ENCODE results near the gene PHF21B. TPM values are rescaled to one million over a fixed set of nuclear protein-coding genes. Genes with fewer than 3 reads are reported as not detected.

PHF21B gene
- total and polyA plus RNA-seq, 2 experiments from 2014 or later = 20.6 to 149 TPM

DNA sequence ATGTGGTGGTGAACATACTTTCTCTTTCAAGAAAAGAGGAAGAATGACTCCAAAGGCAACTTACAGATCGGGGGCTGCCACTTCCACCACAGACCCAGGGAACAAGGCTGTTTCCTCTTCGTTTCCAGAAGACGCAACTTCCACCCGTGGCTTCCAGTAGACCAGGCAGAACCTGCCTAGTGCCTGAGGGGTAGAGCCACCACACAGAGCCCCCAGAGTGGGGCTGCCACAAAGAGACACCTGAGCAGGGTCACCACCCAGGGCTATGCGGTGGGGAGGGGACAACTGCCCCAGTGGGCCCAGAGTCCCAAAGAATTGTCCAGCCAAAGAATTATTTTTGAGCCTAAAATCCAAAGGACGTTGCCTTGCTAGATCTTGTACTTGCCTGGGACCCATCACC, 16.7 kb upstream of the PHF21B start:
- H3K9me2 ChIP-seq (ENCODE audit: insufficient read depth) = 0 out of 2 replicates have a peak, but pooled peaks cover 4% of the 10 kb centered on the region
- no peak overlapping the region for H3K27ac ChIP-seq (ENCODE audit: low read depth)
- no peaks in the 10 kb centered on the region for H3K79me2 ChIP-seq (replicated peaks; ENCODE audit: insufficient read depth)
- H3K36me3 Mint-ChIP-seq (ENCODE audit: low read depth) = peaks cover 23% of the 10 kb centered on the region
- no peak overlapping the region for H2AFZ ChIP-seq
- no peaks in the 10 kb centered on the region for H4K20me1 ChIP-seq (replicated peaks; ENCODE audit: insufficient read depth)
- no peak for ATAC-seq
- DNase-seq (ENCODE audit: low spot score) = no peak
- TF ChIP-seq, protein P1, sequence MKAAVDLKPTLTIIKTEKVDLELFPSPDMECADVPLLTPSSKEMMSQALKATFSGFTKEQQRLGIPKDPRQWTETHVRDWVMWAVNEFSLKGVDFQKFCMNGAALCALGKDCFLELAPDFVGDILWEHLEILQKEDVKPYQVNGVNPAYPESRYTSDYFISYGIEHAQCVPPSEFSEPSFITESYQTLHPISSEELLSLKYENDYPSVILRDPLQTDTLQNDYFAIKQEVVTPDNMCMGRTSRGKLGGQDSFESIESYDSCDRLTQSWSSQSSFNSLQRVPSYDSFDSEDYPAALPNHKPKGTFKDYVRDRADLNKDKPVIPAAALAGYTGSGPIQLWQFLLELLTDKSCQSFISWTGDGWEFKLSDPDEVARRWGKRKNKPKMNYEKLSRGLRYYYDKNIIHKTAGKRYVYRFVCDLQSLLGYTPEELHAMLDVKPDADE (IDR thresholded peaks at IDR 0.05) = no peak
- TF ChIP-seq, protein P2, sequence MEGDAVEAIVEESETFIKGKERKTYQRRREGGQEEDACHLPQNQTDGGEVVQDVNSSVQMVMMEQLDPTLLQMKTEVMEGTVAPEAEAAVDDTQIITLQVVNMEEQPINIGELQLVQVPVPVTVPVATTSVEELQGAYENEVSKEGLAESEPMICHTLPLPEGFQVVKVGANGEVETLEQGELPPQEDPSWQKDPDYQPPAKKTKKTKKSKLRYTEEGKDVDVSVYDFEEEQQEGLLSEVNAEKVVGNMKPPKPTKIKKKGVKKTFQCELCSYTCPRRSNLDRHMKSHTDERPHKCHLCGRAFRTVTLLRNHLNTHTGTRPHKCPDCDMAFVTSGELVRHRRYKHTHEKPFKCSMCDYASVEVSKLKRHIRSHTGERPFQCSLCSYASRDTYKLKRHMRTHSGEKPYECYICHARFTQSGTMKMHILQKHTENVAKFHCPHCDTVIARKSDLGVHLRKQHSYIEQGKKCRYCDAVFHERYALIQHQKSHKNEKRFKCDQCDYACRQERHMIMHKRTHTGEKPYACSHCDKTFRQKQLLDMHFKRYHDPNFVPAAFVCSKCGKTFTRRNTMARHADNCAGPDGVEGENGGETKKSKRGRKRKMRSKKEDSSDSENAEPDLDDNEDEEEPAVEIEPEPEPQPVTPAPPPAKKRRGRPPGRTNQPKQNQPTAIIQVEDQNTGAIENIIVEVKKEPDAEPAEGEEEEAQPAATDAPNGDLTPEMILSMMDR (conservative IDR thresholded peaks at IDR 0.05; ENCODE audit: low read depth in 2 of 2) = no peak
- TF ChIP-seq ZNF114 (CRISPR knock-in tag; IDR thresholded peaks at IDR 0.05) = no peak
- TF ChIP-seq, protein P3, sequence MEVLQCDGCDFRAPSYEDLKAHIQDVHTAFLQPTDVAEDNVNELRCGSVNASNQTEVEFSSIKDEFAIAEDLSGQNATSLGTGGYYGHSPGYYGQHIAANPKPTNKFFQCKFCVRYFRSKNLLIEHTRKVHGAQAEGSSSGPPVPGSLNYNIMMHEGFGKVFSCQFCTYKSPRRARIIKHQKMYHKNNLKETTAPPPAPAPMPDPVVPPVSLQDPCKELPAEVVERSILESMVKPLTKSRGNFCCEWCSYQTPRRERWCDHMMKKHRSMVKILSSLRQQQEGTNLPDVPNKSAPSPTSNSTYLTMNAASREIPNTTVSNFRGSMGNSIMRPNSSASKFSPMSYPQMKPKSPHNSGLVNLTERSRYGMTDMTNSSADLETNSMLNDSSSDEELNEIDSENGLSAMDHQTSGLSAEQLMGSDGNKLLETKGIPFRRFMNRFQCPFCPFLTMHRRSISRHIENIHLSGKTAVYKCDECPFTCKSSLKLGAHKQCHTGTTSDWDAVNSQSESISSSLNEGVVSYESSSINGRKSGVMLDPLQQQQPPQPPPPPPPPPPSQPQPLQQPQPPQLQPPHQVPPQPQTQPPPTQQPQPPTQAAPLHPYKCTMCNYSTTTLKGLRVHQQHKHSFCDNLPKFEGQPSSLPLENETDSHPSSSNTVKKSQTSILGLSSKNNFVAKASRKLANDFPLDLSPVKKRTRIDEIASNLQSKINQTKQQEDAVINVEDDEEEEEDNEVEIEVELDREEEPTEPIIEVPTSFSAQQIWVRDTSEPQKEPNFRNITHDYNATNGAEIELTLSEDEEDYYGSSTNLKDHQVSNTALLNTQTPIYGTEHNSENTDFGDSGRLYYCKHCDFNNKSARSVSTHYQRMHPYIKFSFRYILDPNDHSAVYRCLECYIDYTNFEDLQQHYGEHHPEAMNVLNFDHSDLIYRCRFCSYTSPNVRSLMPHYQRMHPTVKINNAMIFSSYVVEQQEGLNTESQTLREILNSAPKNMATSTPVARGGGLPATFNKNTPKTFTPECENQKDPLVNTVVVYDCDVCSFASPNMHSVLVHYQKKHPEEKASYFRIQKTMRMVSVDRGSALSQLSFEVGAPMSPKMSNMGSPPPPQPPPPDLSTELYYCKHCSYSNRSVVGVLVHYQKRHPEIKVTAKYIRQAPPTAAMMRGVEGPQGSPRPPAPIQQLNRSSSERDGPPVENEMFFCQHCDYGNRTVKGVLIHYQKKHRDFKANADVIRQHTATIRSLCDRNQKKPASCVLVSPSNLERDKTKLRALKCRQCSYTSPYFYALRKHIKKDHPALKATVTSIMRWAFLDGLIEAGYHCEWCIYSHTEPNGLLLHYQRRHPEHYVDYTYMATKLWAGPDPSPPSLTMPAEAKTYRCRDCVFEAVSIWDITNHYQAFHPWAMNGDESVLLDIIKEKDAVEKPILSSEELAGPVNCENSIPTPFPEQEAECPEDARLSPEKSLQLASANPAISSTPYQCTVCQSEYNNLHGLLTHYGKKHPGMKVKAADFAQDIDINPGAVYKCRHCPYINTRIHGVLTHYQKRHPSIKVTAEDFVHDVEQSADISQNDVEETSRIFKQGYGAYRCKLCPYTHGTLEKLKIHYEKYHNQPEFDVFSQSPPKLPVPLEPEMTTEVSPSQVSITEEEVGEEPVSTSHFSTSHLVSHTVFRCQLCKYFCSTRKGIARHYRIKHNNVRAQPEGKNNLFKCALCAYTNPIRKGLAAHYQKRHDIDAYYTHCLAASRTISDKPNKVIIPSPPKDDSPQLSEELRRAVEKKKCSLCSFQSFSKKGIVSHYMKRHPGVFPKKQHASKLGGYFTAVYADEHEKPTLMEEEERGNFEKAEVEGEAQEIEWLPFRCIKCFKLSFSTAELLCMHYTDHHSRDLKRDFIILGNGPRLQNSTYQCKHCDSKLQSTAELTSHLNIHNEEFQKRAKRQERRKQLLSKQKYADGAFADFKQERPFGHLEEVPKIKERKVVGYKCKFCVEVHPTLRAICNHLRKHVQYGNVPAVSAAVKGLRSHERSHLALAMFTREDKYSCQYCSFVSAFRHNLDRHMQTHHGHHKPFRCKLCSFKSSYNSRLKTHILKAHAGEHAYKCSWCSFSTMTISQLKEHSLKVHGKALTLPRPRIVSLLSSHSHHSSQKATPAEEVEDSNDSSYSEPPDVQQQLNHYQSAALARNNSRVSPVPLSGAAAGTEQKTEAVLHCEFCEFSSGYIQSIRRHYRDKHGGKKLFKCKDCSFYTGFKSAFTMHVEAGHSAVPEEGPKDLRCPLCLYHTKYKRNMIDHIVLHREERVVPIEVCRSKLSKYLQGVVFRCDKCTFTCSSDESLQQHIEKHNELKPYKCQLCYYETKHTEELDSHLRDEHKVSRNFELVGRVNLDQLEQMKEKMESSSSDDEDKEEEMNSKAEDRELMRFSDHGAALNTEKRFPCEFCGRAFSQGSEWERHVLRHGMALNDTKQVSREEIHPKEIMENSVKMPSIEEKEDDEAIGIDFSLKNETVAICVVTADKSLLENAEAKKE (CRISPR knock-in tag; IDR thresholded peaks at IDR 0.05) = no peak
- TF ChIP-seq, protein P4, sequence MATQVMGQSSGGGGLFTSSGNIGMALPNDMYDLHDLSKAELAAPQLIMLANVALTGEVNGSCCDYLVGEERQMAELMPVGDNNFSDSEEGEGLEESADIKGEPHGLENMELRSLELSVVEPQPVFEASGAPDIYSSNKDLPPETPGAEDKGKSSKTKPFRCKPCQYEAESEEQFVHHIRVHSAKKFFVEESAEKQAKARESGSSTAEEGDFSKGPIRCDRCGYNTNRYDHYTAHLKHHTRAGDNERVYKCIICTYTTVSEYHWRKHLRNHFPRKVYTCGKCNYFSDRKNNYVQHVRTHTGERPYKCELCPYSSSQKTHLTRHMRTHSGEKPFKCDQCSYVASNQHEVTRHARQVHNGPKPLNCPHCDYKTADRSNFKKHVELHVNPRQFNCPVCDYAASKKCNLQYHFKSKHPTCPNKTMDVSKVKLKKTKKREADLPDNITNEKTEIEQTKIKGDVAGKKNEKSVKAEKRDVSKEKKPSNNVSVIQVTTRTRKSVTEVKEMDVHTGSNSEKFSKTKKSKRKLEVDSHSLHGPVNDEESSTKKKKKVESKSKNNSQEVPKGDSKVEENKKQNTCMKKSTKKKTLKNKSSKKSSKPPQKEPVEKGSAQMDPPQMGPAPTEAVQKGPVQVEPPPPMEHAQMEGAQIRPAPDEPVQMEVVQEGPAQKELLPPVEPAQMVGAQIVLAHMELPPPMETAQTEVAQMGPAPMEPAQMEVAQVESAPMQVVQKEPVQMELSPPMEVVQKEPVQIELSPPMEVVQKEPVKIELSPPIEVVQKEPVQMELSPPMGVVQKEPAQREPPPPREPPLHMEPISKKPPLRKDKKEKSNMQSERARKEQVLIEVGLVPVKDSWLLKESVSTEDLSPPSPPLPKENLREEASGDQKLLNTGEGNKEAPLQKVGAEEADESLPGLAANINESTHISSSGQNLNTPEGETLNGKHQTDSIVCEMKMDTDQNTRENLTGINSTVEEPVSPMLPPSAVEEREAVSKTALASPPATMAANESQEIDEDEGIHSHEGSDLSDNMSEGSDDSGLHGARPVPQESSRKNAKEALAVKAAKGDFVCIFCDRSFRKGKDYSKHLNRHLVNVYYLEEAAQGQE (IDR thresholded peaks at IDR 0.05; ENCODE audit: unreplicated experiment) = no peak
- peaks cover 15% of the 10 kb centered on the region; the same call in 1 of the 2 replicates for H3K4me1 ChIP-seq (ENCODE audit: insufficient read depth)
- no peaks in the 10 kb centered on the region for H3K36me3 ChIP-seq (ENCODE audit: insufficient read depth)
- peaks cover 17% of the 10 kb centered on the region for H3K27me3 Mint-ChIP-seq (ENCODE audit: insufficient read depth, low read depth, poor library complexity)
- H3K4me3 ChIP-seq = no peak overlapping the region
- 0 out of 2 replicates have a peak, but pooled peaks cover 8% of the 10 kb centered on the region for H3F3A ChIP-seq (replicated peaks; ENCODE audit: low read depth)
- H3K4me2 ChIP-seq = no peak overlapping the region
- H3K9me3 Mint-ChIP-seq = peaks cover 30% of the 10 kb centered on the region
- peaks cover 20% of the 10 kb centered on the region for H3K4me1 Mint-ChIP-seq
- no peak overlapping the region for H3K27ac Mint-ChIP-seq
- H3K4me3 Mint-ChIP-seq = no peak overlapping the region
- no peaks in the 10 kb centered on the region for H3K27me3 ChIP-seq (ENCODE audit: insufficient read depth)
